HG02623 (cell line): ENCODE data around the gene CCNT2.
A peak's percentile ranks its signal among the peaks of the same experiment; 100 is the strongest.
"Not testable (repeated sequence)": the region's sequence is repeated elsewhere in the genome, so short reads cannot be mapped to it uniquely, and the experiment has no call there.

Experiments
- ATAC-seq: cut with Tn5 transposase; IDR thresholded peaks from one replicate; pipeline ENCODE4 v1.9.1; 2021; ENCODE audit warnings: moderate library complexity; ENCODE audit not compliant: unreplicated experiment

Gene CCNT2

DNA sequence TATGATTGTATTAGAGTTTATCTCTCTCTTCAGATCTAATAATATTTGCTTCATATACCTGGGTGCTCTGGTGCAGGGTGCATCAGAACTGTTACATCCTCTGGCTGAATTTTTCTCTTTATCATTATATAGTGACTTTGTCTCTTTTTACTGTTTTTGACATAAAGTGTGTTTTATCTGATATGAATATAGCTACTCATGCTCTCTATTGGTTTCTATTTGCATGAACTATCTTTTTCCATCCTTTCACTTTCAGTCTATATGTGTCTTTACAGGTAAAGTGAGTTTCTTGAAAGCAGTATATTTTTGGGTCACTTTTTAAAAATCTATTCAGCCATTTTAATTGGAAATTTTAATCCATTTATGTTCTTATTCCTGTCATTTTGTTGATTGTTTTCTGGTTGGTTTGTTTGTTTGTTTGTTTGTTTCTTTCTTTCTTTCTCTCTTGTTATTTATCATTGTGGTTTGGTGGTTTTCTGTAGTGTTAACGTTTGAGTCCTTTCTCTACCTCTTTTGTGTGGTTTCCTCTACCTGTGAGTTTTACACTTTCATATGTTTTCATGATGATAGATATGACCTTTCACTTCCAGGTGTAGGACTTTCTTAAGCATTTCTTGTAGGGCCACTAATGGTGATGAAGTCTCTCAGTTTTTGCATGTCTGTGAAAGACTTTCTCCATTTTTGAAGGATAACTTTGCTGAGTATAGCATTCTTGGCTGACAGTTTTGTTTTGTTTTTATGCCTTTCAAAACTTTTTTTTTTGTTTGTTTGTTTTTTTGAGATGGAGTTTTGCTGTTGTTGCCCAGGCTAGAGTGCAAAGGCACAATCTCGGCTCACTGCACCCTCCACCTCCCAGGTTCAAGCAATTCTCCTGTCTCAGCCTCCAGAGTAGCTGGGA lies 54.9 kb downstream of the CCNT2 start:
- no peak for ATAC-seq

DNA sequence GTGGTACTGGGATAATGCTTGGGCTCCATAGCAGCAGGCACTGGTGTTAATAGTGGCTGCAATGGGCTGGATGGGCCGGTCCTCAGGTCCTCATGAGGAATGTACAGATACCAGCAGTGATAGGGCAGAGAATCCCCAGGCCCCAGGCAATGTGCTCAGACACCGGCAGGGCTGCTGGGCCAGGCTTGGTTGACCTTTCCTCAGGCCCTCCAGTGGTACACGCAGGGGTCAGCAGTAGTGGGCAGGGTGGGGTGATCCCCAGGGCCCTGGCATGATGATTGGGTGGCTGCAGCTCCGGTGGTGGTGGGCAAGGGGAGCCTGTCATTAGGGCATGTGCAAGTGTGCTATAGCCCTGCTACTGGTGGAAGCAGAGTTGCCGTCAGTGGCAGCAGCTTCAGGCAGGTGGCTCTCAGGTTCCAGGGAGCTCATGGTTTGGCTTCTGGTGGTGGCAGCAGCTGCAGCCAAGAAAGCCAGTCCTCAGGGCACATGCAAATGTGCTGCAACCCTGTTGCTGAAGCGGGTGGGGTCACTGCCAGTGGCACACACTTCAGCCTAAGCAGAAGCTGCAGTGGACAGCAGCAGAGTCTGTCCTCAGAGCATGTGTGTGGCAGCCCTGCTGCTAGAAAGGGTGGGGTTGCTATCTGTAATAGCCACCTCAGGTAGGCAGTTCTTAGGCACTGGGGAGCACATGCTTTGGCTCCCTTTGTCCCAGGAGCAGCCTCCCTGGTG lies 56.8 kb downstream of the CCNT2 start:
- no peak for ATAC-seq

DNA sequence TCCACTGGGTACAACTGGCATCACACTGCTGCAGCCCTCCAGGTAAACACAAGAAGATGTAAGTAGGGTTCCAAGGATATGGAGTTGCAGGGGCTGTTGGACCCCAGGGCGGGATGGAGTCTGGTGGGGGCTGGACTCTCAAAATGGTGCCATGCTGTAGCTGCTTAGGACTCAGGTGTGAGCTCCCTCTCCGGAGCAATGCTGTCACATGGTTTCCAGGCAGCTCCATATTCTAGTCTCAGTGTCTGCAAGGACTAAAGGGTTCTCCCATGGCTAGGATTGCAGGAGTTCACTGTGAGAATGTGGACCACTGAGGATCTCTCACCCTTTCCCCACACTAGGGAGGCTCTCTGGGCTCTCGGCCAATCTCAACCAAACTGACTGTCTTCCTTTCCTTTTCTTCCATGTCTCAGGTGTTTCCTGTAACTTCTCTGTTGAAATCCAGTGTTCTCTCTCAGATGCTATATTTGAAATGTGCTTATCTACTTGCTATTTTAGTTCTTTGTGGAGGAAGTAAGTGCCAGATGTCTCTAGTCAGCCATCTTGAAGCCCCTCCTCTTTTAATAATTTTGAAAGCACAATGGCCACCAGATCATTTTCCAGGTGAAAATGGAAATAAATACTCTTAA lies 57.6 kb downstream of the CCNT2 start:
- ATAC-seq = no peak

DNA sequence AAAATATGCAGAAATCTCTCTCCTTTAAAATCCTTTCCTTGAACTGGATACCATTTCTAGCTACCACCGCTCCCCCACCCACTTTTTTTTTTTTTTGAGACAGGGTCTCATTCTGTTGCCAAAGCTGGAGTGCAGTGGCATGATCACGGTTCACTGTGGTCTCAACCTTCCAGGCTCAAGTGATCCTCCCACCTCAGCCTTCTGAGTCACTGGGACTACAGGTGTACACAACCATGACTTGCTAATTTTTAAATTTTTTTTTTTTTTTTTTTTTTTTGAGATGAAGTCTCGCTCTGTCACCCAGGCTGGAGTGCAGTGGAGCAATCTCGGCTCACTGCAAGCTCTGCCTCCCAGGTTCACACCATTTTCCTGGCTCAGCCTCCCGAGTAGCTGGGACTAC lies 58.5 kb downstream of the CCNT2 start:
- ATAC-seq = not testable (repeated sequence)

DNA sequence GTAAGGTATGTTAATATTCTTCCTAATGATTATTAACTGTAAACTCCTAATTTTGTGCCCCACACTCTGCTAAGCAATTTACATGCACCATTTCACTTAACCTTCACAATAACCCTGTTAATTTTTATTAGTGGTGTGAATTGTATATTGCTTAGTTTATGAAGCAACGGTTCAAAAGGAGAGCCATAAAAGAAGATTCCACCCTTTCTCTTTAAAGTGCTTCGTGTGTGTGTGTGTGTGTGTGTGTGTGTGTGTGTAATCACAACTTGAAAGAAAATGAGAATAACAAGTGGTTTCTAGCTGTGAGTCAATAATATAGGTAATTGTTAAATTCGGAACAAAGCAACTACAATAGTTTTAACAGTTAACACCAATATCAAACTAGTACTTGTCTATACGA lies 60.6 kb downstream of the CCNT2 start:
- ATAC-seq = no peak

DNA sequence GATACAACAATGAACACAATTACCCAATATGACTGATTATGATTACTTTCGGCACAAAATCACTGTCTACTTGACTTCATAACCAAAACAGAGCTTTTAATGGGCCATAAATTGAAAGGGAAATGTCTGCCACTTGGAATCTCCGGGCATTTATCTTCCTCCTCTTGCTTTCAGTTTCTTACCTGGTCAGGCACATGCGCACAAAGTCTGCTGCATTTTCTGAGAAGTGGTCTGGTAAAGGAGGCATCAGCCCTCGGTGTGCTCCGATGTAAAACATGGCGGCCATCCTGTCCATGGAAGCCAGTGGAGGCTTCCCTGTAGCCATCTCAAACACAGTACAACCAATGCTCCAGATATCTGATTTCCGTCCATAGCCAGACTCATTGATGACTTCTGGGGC lies 62.0 kb downstream of the CCNT2 start:
- ATAC-seq = no peak

DNA sequence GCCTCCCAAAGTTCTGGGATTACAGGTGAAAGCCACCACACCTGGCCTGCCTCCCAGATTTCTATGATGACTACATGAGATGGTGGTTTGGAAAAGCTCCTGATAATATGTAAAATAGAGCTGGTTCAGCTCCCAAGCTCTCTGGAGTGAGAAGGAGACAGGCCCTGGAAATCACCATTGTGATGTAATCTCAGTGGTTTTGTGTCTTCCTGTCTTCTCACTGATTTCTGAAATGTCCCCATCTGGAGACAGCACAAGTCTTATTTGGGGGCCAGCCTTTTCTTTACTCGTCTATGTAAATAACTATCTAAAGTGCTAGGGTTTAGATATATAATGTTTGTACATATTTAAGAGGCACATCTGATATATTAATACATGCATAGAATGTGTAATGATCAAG lies 64.0 kb downstream of the CCNT2 start:
- no peak for ATAC-seq

DNA sequence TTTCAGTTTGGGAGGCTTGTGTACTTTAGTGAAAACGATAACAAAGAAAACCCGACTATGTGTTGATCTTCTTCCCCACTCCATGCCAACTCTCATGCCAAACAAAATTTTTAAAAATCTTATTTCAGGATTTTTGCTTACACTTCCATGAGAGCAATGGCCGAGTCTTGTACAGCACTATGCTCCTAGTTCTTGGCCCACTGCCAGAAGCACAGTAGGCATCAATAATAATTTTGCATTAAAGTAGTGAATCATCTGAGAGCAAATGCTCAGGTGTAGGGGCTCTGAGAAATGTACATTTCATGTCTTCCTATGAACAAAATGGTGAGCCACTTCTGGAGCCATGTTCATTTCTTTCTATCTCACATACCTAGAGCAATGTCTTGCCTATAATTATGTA lies 66.4 kb downstream of the CCNT2 start:
- ATAC-seq = no peak

DNA sequence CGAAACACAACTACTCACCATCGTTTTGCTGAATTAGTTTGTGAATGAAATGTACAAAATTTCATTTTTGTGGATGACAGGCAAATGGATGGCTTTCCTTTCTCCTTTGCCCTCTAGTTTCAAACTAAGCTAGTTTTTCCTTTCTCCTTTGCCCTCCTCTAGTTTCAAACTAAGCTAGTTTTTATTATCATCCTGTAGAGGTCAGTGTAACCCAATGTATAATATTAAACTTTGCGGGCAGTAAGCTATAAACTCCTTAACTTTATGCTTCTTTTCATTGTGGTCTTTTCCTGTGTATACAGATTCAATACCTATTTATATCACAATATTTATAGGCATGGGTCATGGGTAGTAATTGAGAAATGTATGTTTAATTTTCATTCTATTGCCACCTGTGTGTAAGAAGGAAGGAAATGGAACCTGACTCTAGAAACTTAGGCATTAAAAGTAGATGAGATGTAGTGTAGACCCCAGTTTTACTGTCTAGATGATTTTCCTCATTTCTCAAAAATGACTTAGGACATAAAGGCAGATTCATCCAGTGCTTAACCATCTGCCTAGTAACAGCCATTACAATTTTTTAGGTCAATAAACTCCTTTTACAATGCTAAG lies 70.5 kb downstream of the CCNT2 start:
- no peak for ATAC-seq

DNA sequence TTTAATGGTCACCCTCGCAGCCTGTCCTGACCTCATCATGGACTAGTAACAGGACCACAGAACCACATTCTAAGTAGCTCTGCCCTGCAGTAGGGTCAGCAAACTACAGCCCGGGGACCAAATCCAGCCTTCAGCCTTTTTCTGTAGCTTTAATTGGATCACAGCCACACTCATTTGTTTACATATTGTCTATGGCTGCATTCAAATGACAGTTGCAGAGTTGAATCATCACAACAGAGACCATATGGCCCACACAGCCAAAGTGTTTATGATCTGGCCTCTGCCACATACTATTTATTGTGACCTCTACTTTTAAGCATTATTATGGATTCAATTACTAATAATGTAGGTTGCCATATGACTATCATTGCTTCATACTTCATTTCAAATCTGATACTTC lies 80.9 kb downstream of the CCNT2 start:
- no peak for ATAC-seq

DNA sequence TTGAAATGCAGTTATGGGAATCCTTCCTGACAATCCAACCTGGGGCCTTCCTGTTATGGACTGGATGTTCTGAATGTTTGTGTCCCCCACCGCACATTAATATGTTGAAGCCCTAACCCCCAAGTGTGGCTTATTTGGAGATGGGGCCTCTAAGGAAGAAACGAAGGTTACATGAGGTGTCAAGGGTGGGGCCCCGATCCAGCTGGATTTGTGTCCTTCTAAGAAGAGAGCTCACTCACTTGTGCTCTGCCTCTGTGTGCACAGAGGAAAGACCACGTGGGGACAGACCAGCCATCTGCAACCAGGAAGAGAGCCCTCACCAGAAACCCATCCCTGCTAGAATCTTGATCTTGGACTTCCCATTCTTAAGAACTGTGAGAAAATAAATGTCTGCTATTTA lies 84.2 kb downstream of the CCNT2 start:
- no peak for ATAC-seq

DNA sequence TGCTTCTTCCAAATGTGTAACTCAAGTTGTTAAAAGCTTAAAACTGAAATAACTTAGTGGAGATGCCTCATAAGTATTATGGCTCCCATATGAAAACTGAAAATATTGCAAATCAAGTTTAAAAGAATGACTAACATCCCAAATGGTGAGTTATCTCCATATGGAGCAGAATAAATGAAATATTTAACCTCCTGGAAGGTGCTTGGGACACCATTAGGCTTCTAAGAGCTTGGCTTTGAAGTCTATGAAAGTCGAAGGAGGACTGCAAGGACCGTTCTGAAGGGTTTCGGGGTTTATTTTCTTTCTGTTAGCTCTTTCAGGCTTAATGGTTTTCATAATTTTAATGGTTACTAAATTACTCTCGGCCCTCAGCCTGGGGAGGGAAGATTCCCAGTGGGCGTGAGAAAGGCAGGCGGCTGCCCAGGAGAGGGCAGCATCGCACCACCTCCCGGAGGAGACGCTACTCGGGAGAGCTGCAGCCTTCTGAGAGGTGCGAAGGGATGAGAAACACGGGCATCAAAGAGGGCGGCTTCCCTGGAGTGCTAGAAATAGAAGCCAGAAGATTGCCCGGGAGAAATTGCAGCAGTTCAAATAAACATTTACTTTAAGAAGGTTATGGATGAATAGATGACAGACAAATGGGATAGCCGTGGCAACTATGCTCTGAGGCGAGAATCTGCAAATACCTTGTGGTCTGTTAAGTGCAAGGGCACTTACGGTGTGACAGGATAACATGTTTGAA lies 85.6 kb downstream of the CCNT2 start:
- peak; percentile 90 for ATAC-seq

DNA sequence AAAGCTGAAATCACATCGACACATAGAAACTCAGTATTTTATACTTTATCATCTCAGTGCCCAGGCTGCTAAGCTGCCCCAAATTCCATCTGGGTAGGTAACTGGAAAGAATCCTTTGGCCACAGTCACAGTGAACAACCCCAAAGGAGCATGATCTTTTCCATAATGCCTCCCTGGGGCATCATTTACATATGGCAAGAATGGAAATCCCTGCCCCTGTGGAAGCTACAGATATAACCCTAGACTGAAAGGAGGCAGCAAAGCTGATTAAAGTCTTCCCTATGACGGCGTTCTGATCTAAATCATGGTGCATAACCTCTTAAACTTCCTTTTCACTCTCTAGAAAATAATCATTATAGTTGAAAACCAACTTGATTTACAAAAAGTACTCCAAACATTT lies 87.1 kb downstream of the CCNT2 start:
- no peak for ATAC-seq
